Measurements from ENCODE around the gene KSR1. TPM values are rescaled to one million over a fixed set of nuclear protein-coding genes. Genes with fewer than 3 reads are reported as not detected.

KSR1 gene
- total and polyA plus RNA-seq, 2 of the 8 experiments (the other 6 are each of a cell fraction or from before 2014, with no cell fraction given) = 14.1 to 34.7 TPM

GRCh38 chr17:27423651-27424050 is 32.6 kb upstream of the KSR1 start (continued):
- no peak for TF ChIP-seq ZNF274 (IDR thresholded peaks at IDR 0.05; ENCODE audit: borderline replicate concordance, extremely low read depth, low read length)

Measured in H1 (cell line).